ENCODE data around the gene TMCO4.

DNA sequence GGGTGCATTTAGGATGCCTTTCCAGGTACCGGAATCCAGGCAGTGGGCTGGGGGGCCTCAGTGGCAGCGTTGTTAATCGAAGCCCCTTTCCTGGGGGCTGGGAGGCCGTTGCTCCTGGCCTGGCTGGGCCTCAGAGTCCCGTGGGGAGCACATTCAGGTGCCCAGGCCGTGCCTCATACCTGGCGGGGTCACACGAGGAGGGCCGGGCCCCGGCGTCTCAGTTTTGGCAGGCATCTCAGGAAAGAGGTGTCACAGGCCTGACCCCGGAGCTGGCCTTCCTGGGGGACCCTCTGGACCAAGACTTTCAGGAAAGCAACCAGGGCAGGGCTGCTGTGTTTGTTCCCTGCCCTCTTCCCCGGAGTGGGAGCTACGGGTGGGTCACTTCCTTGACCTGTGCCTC lies 151.5 kb downstream of the TMCO4 start:
- TF ChIP-seq, protein P1, sequence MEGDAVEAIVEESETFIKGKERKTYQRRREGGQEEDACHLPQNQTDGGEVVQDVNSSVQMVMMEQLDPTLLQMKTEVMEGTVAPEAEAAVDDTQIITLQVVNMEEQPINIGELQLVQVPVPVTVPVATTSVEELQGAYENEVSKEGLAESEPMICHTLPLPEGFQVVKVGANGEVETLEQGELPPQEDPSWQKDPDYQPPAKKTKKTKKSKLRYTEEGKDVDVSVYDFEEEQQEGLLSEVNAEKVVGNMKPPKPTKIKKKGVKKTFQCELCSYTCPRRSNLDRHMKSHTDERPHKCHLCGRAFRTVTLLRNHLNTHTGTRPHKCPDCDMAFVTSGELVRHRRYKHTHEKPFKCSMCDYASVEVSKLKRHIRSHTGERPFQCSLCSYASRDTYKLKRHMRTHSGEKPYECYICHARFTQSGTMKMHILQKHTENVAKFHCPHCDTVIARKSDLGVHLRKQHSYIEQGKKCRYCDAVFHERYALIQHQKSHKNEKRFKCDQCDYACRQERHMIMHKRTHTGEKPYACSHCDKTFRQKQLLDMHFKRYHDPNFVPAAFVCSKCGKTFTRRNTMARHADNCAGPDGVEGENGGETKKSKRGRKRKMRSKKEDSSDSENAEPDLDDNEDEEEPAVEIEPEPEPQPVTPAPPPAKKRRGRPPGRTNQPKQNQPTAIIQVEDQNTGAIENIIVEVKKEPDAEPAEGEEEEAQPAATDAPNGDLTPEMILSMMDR (IDR thresholded peaks at IDR 0.05; ENCODE audit: low read length): no peak
- no peak for TF ChIP-seq EZH2 (IDR thresholded peaks at IDR 0.05; ENCODE audit: borderline replicate concordance, low read length)
